ENCODE measurements around the gene ANKRD30B.

GRCh38 chr18:14776801-14777200, 28.8 kb downstream of the ANKRD30B start:
- TF ChIP-seq CTCF (IDR thresholded peaks at IDR 0.05; ENCODE audit: poor library complexity) = no peak
- TF ChIP-seq EZH2phosphoT487 (IDR thresholded peaks at IDR 0.05; ENCODE audit: low read depth, severe bottlenecking, unreplicated experiment) = no peak
- no peak for TF ChIP-seq EZH2 (IDR thresholded peaks at IDR 0.05; ENCODE audit: borderline replicate concordance)

Data from hepatocyte (in vitro differentiated cells).